Measurements from ENCODE around the gene FBP1.

FBP1 gene

DNA sequence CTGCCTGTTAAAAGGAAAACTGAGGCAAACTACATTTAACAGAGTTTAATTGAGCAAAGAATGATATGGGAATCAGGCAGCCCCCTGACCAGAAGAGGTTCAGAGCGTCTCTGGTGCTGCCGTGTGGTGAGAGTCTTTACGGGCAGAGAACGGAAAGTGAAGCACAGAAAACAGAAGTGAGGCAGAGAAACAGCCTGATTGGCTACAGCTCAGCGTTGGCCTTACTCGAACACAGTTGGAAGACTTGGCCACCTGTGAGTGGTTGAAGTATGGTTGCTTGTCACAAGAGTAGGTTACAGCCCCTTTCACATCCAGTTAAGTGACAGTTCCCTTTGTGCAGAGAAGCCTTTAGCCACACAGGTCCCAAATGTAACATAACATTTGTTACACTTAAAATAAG is 16.9 kb upstream of the FBP1 start:
- DNase-seq (ENCODE audit: low read depth in 2 of 2): peak in 1 of 2 donors; percentile 6

DNA sequence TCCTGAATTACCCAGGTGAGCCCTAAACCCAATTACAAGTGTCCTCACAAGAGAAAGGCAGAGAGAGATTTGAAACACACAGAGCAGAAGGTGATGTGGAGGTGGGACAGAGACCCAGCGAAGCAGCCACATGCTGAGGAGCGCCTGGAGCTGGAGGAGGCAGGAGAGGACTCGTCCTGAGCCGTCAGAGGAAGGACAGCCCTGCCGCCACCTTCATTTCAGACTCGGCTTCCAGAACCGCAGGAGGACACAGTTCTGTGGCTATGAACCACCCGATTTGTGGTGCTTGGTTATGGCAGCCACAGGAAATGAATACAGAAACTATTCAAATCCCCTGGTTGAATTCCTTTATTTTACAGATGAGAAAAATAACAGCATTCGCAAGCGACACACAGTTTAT is 16.4 kb upstream of the FBP1 start:
- DNase-seq (ENCODE audit: low read depth in 2 of 2): no peak

DNA sequence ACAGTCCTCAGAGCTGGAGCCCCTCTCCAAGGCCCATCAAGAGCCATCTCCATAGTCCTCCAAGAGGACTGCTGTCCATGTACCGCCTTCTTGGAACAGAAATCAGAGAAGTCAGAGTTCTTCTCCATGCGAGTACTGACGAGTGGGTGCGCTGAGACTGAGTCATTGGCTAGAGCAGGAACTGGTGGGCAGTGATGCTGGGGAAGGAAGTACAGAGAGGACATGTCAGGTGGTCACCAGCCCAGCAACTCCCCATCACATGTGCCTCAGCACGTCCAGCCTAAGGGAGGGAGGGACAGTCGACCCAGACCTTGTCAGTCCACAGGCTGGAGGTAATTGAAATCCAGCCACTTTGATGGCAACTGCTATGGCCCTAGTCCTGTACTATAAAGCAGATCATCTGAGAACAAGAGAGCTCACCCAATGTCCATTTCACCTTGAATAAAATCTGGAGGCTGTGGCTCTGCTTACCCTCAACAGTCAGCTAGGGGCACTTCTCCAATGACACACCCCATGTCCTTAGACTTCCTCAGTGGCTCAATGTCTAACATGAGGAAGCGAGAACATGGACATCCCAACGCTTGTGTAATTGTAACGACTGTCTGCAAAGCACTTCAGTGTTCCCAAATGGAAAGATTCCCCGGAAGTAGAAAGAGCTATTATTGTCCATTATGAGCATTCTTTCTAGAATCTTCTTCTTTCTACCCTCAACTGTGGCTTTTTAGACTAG is 15.0 kb upstream of the FBP1 start:
- DNase-seq (ENCODE audit: low read depth in 2 of 2): no peak

DNA sequence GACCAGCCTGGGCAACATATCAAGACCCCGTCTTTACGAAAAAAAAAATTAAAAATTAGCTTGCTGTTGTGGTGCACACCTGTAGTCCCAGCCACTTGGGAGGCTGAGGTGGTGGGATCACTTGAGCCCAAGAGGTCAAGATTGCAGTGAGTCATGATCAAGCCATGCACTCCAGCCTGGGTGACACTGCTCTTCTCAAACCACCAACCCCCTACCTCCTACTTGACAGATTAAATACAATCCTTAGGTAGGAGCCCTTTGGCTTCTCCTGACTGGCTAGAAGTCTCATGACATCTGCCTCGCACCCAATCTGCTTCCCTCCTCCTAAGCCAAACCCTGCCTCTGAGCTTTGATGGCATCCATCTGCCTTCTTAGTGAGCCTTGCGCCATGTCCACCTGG is 11.6 kb upstream of the FBP1 start:
- no peak for DNase-seq (ENCODE audit: low read depth in 2 of 2)

DNA sequence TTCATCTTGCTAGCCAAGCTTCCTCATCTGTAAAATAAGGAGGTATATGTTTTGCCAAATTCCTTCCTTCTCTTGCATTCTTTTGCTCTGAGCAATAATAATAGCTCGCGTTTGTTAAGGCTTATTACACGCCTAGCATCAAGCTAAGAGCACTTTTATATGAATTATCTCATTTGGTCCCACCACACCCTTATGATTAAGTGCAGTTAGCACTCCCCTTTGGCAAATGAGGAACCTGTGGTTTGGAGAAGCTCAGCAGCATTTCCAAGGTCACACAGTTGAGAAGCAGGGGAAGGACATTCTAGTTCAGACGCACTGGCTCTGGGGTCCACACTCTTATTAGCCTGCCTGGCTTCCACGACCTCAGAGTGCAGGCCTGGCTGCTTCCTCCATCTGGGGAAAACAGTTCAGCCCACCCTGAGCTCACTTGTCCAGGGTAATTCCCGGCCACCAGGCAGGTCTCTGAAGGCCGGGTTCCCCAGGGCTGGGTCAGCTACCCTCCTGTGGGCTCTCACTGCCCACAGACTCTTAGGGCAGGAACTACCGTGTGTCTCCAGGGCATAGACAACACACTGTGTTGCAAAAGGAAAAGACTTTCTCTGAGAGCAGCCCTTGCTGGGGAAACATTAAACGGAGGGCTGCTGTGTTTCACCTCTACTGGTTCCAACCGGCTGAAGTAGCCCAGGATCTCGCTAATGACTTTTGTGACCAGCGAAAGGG is 9.9 kb upstream of the FBP1 start:
- no peak for DNase-seq (ENCODE audit: low read depth in 2 of 2)

DNA sequence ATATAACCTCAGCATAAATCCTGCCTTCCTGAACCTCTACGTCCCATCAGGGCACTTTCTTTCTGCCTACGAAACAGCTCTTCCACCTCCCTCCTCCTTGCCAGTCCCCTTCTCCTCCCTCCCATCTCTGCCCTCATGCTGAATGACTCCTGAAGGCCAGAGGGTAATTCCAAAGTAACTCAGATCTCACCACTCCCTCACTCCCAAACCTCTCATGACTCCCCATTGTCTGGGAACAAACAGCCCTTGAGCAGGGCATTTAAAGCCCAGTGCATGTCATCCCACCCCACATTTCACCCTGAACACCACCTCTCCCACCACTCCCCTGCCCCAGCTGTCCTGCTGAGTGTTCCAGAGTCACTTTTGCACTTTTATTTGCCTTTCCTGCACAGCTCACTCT is 8.9 kb upstream of the FBP1 start:
- DNase-seq (ENCODE audit: low read depth in 2 of 2): no peak

DNA sequence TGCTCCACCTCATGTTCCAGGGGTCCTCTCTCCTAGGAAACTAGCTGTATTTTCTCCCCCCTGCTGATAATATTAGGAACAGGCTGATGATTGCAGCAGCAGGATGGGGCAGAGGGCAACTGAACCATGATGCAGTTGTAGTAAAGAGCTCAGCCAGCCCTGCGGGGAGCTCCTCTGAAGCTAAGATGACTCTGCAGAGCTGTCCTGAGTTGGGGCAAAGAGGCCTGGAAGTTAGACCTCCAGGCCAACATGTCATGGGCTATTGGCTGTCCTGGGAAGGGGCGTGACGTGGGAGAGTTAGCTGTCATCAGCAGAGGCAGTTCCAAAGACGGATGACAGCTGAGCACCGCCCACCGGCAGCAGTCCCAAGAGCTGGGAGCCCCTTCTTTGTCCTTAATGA is 6.6 kb upstream of the FBP1 start:
- DNase-seq (ENCODE audit: low read depth in 2 of 2): no peak

DNA sequence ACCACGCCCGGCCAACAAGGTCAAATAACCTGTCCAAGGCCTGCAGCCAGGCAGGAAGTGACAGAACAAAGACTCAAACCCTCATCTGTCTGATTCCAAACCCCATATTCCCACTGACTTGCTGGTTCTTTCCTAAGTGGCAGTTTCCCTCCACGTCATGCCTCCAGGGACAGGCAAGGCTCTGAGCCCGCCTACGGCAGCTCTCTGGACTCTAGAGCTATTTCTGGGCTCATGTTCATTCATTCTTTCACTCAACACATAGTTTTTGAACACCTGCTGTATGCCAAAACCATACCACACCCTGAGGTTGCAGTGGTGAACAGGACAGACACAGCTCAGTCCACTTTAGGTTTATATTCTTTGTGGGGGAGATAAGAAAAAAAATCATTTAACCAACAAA is 5.2 kb upstream of the FBP1 start:
- DNase-seq (ENCODE audit: low read depth in 2 of 2): no peak

DNA sequence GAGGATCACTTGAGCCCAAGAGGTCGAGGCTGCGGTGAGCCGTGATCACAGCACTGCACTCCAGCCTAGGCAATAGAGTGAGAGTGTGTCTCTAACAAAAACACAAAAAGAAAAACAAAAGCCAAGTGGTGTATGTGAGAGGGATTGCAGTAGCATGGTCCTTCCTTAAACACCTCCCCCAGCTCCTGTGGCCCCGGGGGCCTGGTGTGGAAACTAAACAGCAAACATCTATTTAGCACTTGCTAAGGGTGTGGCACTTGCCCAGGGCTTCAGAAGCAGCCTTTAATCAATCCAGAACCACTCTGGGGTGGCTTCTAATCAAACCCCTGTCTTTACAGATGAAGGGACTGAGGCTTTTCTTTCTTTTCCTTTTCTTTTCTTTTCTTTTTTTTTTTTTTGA is 4.4 kb upstream of the FBP1 start:
- DNase-seq (ENCODE audit: low read depth in 2 of 2): no peak

DNA sequence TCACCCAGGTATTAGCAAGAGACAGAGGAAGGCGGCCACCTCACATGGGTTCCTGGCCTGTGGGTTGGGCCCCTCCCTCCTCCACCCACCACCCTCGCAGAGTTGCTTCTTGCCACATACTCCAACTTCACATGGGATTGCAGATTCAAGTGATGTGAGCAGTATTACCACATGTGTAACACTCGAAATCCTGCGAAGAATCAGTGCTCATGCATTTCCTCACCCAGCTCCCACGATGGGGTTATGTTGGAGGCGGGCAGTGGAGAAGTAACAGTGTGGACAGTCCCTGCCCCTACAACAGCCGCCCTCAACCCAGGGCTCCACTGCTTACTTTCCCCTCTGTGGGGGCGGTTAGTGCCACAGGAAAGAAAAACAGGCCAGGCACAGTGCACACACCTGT is 3.9 kb upstream of the FBP1 start:
- DNase-seq (ENCODE audit: low read depth in 2 of 2): no peak

DNA sequence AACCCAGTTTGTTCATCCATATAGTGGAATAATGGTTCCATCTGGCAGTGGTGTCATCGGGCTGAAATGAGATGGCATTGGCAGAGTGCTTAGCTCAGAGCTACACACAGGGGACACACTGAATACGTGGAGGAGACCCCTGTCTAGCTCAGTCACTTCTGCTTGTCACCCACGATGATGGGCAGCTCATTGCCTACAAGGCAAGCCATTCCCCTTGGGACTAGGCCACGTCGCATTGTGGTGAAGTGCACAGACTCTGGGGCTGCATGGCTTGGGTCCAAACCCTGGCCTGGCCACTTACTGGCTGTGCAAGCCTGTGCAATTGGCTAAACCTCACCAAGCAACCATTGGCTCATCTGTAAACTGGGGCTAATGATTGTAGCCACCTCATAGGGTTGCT is 3.2 kb upstream of the FBP1 start:
- no peak for DNase-seq (ENCODE audit: low read depth in 2 of 2)

DNA sequence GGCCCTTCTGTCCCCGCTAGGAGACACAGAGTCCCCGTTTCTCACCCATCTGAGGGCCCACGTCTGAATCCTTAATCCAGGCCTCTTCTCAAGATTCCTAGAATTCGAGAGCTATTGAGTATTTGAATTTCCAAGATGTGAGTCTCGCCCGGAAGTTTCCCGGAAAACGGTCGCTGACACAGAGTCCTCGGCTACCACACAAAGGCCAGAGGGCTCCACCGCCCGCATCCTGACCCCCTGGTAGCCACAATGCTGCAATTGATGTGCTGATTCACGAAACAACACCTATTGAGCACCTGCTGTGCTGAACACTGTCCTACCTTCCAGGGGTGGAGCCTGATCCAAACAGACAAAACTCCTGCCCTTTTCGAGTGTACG is 670 bp upstream of the FBP1 start:
- DNase-seq (ENCODE audit: low read depth in 2 of 2): no peak

DNA sequence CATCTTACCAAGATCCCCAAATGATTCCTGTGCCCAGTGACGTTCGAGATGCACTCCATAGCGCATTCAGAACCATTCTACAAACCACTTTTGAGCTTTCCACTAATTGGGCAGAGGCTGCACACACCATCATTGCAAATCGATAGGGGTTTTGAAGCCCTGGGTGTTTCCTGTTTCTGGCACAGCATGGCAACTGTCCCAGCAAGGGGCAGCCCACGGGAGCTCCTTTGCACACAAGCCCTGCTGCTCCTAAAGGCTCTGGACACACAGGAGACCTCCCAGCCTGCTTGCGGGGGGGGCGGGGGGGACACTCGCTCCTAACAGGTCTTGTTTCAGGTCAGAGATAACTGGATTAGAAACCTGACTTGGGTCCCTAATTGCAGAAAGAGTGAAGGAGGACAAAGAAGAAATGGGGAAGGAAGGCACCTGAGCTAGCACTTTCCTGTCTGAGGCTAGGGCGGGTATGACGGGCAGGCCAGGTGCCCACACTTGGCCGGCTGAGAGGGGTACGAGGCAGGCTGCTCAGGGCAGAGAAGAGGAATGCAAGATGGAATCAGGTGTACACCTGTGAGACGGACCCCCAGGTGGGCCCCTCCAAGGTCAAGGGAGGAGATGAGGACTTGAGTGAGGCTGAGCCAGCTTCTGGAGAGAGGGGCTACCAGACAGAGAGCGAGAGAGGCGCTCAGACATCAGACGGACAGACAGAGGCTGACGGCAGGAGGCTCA is 820 bp downstream of the FBP1 start:
- DNase-seq (ENCODE audit: low read depth in 2 of 2): no peak

DNA sequence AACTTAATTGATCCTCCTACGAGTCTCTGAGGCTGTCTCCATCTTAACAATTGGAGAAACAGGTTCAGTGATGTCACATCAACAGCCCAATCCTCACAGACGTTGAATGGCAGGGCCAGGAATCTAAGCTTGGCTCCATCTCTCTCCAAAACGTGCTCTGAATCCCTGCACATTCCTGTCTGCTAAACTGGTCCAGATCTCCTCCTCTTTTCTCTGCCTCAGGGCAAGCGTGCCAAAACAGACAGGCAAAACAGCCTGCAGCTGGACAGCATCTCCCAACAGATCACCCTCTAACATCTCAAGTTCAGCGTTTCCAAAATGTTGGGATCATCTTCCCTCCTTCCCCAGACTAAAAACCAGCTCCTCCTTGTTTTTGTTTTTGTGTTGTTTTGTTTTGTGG is 6.6 kb downstream of the FBP1 start:
- no peak for DNase-seq (ENCODE audit: low read depth in 2 of 2)

DNA sequence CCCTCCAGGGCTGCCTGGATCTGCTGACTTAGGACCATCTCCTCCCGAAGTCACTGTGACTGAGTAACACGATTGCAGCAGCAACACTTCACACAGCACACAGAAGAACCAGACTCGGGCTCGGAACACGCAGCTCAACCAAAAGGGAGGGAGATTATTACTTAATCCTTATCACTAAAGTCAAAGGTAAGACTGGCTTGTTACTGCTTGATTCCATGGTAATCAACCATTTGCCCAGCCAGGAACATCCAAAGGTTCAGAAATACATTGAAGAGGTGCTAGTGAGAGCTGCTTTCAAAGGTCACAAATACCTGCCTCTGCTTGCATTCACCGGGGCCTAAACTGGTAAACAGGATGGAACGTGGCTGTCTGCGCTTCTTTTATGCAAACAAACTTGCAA is 7.7 kb downstream of the FBP1 start:
- no peak for DNase-seq (ENCODE audit: low read depth in 2 of 2)

DNA sequence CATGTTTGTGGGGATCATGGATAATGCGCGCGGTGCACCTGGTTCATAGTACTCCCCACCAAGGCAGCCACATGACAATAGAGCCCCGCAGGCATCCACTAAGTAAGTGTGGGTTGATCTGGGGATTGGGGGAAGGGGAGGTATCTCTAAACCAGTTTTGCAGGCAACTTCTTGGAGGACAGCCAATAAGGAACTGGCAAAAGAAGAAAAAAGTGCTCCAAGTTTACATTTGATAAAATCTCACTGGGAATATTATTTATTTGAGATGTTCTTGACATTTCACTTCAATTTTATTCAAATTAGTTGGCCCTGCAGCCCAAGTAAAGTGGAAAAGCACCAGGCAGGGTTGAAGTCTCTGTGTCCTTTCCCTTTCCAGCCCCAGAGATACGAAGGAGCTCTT is 8.5 kb downstream of the FBP1 start:
- DNase-seq (ENCODE audit: low read depth in 2 of 2): no peak

DNA sequence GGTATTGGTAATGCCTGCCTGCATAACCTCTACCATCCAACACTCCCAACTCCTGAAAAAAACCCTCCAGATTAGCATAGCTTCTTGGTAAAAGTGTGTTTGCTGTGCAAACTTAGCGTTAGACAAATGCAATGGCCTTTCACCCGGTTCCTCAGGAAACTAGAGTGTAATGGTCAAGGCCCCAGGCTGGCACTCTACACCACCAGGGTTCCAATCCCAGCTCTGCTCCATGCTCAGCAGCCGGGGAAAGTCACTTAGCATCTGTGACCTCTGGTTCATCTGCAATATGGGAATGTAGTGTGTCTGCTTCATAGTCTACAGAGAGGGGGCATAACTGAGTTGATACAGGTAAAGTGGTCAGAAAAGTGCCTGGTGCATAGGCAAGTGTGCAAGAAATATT is 9.0 kb downstream of the FBP1 start:
- DNase-seq (ENCODE audit: low read depth in 2 of 2): no peak

DNA sequence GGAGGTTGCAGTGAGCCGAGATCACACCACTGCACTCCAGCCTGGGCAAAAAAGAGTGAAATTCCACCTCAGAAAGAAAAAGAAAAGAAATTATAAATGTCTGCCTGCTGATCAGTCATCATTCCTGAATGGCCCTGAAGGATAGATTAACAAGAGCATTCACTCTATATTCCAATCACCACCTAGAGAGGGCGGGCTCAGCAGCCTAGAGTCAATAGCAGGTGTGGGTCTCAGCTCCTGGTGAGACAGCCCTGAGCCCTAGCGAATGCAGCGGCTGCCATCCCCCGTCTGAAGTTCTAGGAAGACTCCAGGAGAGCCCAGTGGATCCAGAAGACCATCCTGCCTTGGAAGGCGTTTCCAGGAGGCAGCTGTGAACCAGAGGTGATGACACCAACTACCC is 12.0 kb downstream of the FBP1 start:
- DNase-seq (ENCODE audit: low read depth in 2 of 2): no peak

DNA sequence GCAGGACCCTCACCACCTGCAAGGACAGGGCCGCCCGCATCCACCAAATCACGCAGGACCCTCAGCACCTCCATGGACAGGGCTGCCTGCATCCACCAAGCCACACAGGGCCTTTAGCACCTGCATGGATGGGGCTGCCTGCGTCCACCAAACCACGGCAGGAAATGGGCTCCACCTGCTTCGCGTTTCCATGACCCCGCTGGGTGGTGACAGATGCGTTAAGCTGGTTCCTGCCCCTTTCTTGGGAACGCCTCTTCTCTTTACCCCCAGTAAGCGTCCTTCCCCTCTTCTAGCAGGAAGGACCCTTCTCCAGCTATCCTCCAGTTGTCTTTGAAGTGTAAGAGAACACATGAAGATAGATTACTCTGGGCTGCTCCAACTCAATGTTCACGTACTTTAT is 13.5 kb downstream of the FBP1 start:
- no peak for DNase-seq (ENCODE audit: low read depth in 2 of 2)

DNA sequence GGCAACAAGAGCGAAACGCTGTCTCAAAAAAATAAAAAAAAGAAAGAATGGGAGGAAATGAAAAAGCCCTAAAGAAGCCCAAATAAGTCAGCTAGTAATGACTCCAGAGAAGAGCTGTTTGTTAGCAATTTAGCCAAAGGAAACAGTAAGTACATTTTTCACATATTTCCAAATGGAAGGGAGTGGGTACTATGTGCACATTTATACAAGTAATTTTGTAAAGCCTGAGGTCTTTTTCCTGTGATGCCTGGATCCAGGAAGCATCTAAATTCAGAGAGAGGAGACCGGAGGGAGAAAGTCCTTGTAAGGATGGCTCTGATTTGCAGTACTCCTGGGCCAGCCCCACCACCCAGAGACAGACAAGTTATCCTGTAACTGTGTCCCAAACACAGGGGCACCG is 14.7 kb downstream of the FBP1 start:
- DNase-seq (ENCODE audit: low read depth in 2 of 2): no peak

DNA sequence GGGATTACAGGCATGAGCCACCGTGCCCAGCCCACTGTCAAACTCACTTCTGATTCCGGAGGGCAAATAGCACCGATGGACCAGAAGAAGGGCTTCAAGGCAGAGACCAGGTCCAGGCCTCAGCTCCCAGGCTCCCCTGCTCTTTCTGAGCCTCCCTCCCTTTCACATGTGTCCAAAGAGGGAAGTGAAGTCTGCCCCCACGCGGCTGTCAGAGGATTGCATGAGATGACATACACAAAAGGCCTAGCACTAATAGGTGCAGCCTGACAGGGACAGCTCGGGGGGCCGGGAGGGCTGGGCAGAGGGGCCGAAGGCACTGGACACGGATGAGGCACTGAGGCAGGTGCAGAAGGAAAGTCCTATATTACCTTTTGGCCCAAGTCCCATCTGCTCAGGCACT is 16.1 kb downstream of the FBP1 start:
- DNase-seq (ENCODE audit: low read depth in 2 of 2): peak in 1 of 2 donors; percentile 8

DNA sequence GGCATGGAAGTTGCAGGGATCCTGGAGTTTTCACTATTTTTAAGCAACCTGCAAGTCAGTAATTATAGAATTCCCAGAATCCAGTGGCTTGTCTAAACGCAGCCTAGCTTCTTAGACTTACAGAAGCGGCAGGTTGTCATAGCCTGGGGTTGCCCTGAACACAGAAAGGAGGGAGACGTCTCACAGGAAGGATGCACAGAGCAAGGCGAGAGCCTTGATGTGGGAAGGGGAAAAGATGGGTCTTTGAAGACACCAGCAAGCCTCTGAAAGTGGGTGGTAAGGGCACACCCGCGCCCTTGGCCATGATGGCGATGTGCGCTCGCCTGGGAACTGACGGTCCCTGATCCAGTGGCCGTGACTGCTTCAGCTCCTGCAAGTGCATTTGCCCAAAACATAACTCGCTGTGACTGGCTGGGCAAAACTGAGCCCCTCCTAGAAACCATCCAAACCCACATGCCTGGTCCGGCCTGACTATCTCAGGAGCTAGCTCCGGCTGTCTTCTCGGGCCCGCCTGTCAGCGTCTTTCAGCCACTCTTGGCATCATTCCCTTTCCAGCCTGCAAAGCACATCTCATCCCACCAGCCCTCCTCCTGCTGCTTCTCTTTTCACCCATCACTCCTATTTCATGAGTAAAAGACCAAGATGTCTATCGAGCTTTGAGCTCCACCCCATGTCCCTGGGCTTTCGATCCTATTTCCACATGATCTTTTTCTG is 17.1 kb downstream of the FBP1 start:
- no peak for DNase-seq (ENCODE audit: low read depth in 2 of 2)

DNA sequence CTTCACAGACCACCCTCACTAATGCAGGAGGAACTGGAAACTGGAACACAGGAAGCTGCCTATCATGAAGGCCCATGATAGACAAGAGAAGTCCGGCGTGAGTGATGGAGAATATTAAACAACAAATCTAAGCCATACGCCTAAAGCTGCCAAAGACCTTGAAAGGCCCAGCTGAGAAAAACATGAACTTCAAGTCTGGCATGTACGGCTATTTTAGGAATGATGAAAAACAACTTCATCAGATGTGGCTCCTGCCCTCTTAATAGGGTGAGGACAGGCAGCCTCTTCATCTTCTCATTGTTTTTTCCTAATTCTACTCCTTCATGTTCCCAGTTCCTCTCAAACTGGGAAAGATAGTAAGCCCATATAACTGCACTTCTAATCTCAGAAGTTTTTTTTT is 20.3 kb downstream of the FBP1 start:
- DNase-seq (ENCODE audit: low read depth in 2 of 2): no peak
